RWPE2 (cell line): ENCODE data around the gene SKIDA1.
"Not testable (repeated sequence)": the region's sequence is repeated elsewhere in the genome, so short reads cannot be mapped to it uniquely, and the experiment has no call there.

Source experiments
- ATAC-seq: fragments of 200-7000 bp; cut with Tn5 transposase; 3 replicates; pipeline ENCODE4 v1.9.1; 2021; ENCODE audit warnings: low read depth
- DNase-seq: peaks from one replicate; pipeline ENCODE4 v3.0.0-alpha.2; 2020; ENCODE audit warnings: low spot score
- H3K27ac ChIP-seq: fragments of 450-650 bp; 2 replicates; pipeline ENCODE4 v1.5.1; 2017; ENCODE audit warnings: mild to moderate bottlenecking; ENCODE audit not compliant: poor library complexity, severe bottlenecking
- H3K27me3 ChIP-seq: fragments of 250-450 bp; sonication (Bioruptor Pico); 2 replicates; pipeline ENCODE4 v1.5.1; 2021; ENCODE audit warnings: mild to moderate bottlenecking, moderate library complexity; ENCODE audit not compliant: insufficient read depth, poor library complexity, severe bottlenecking
- H3K36me3 ChIP-seq: fragments of 250-450 bp; sonication (Bioruptor Pico); 2 replicates; pipeline ENCODE4 v1.5.1; 2020; ENCODE audit warnings: low read depth, mild to moderate bottlenecking, moderate library complexity
- H3K4me1 ChIP-seq: fragments of 250-450 bp; sonication (Bioruptor Pico); 2 replicates; pipeline ENCODE4 v1.5.1; 2021; ENCODE audit warnings: mild to moderate bottlenecking, moderate library complexity; ENCODE audit not compliant: insufficient read depth, poor library complexity, severe bottlenecking
- H3K4me3 ChIP-seq: fragments of 250-450 bp; sonication (Bioruptor Pico); 2 replicates; pipeline ENCODE4 v1.5.1; 2021; ENCODE audit warnings: mild to moderate bottlenecking, moderate library complexity; ENCODE audit not compliant: severe bottlenecking
- H3K9me3 ChIP-seq: fragments of 250-450 bp; sonication (Bioruptor Pico); 2 replicates; pipeline ENCODE4 v1.5.1; 2021; ENCODE audit warnings: mild to moderate bottlenecking, moderate library complexity; ENCODE audit not compliant: severe bottlenecking
- CTCF ChIP-seq: fragments of 450-650 bp; IDR thresholded peaks from one replicate; pipeline ENCODE4 v1.5.1; 2017; ENCODE audit warnings: mild to moderate bottlenecking, moderate library complexity; ENCODE audit not compliant: poor library complexity, severe bottlenecking

The SKIDA1 gene

GRCh38 chr10:21556527-21556926, 31.0 kb upstream of the SKIDA1 start:
- H3K36me3 ChIP-seq, result peaks cover 84% of the 10 kb centered on the region
- ATAC-seq, result no peak

GRCh38 chr10:21552638-21553037, 27.2 kb upstream of the SKIDA1 start:
- ATAC-seq (no peak), DNase-seq (no peak)
- Histone ChIP-seq H3K27ac (no peak overlapping the region), H3K9me3 (no peaks in the 10 kb centered on the region), H3K4me1 (peaks cover 10% of the 10 kb centered on the region), H3K27me3 (no peaks in the 10 kb centered on the region), H3K4me3 (no peak overlapping the region), H3K36me3 (peaks cover 79% of the 10 kb centered on the region)
- TF ChIP-seq CTCF, result no peak

More at GRCh38 chr10:21556527-21556926, 31.0 kb upstream of the SKIDA1 start:
- Histone ChIP-seq H3K27ac (no peak overlapping the region), H3K4me3 (no peak overlapping the region), H3K27me3 (no peaks in the 10 kb centered on the region), H3K9me3 (no peaks in the 10 kb centered on the region), H3K4me1 (peaks cover 10% of the 10 kb centered on the region)
- DNase-seq, result no peak
- no peak for TF ChIP-seq CTCF

- Histone ChIP-seq H3K27me3 (no peaks in the 10 kb centered on the region), H3K9me3 (no peaks in the 10 kb centered on the region), H3K4me1 (no peaks in the 10 kb centered on the region), H3K27ac (no peak overlapping the region), H3K36me3 (peaks cover 83% of the 10 kb centered on the region), H3K4me3 (no peak overlapping the region)
- DNase-seq (no peak), ATAC-seq (no peak)
- no peak for TF ChIP-seq CTCF
These were observed 21.8 kb upstream of the SKIDA1 start for GRCh38 chr10:21547246-21547645.

- H3K4me3 ChIP-seq, H3K27me3 ChIP-seq, H3K9me3 ChIP-seq, DNase-seq, H3K4me1 ChIP-seq, ATAC-seq, H3K27ac ChIP-seq: not testable (repeated sequence)
- peaks cover 91% of the 10 kb centered on the region for H3K36me3 ChIP-seq
These were observed 15.2 kb upstream of the SKIDA1 start for GRCh38 chr10:21540701-21541100.

GRCh38 chr10:21536874-21537273, 11.4 kb upstream of the SKIDA1 start:
- no peak for DNase-seq
- H3K27ac ChIP-seq, result no peak overlapping the region
- H3K36me3 ChIP-seq, result peaks cover 56% of the 10 kb centered on the region

GRCh38 chr10:21535976-21536375, 10.5 kb upstream of the SKIDA1 start:
- H3K36me3 ChIP-seq, result peaks cover 47% of the 10 kb centered on the region
- H3K4me1 ChIP-seq, result peaks cover 19% of the 10 kb centered on the region
- H3K27me3 ChIP-seq, ATAC-seq, H3K9me3 ChIP-seq, H3K4me3 ChIP-seq, DNase-seq: not testable (repeated sequence)
- peak overlapping the region; percentile 90 for H3K27ac ChIP-seq

More at GRCh38 chr10:21536874-21537273, 11.4 kb upstream of the SKIDA1 start:
- no peaks in the 10 kb centered on the region for H3K9me3 ChIP-seq
- no peak overlapping the region for H3K4me3 ChIP-seq
- no peaks in the 10 kb centered on the region for H3K27me3 ChIP-seq
- ATAC-seq, result no peak
- no peak for TF ChIP-seq CTCF
- H3K4me1 ChIP-seq, result peaks cover 10% of the 10 kb centered on the region
